Keratinocyte (primary cell): Measurements from ENCODE around the gene ANKRD44. TPM values are rescaled to one million over a fixed set of nuclear protein-coding genes. Genes with fewer than 3 reads are reported as not detected.

Source experiments
- DNase-seq: peaks from one replicate; pipeline ENCODE4 v3.0.0-alpha.2; 2011; ENCODE audit warnings: low read depth, missing footprints, low spot score
- FAIRE-seq: peaks from 2 replicates; lab custom pipeline; 2011; peaks lifted over from hg19 to GRCh38; lab: Jason Lieb, UNC
- H2AFZ ChIP-seq: 2 replicates; pipeline ENCODE4 v1.6.0; 2012; ENCODE audit warnings: low read length, control low read depth, inconsistent platforms; ENCODE audit not compliant: control insufficient read depth
- H3K27ac ChIP-seq: 2 replicates; pipeline ENCODE4 v1.5.1; 2011; ENCODE audit warnings: low read length; ENCODE audit not compliant: control insufficient read depth, insufficient read depth
- H3K27me3 ChIP-seq: 3 replicates; pipeline ENCODE4 v1.6.0; 2011; ENCODE audit warnings: low read length; ENCODE audit not compliant: control insufficient read depth, insufficient read depth; ENCODE audit errors: extremely low read depth
- H3K36me3 ChIP-seq, 2 experiments: 2 replicates in 1 of 2; 3 replicates in 1 of 2; pipeline ENCODE4 v1.5.1; 2011; ENCODE audit warnings: low read length in 2 of 2, mild to moderate bottlenecking in 1 of 2; ENCODE audit not compliant: control insufficient read depth in 2 of 2, insufficient read depth in 2 of 2; ENCODE audit errors: extremely low read depth in 1 of 2
- H3K4me1 ChIP-seq: 3 replicates; pipeline ENCODE4 v1.5.1; 2011; ENCODE audit warnings: low read length; ENCODE audit not compliant: control insufficient read depth, insufficient read depth; ENCODE audit errors: extremely low read depth
- H3K4me2 ChIP-seq: 3 replicates; pipeline ENCODE4 v1.6.0; 2011; ENCODE audit warnings: low read depth, low read length; ENCODE audit not compliant: control insufficient read depth, insufficient read depth; ENCODE audit errors: extremely low read depth
- H3K4me3 ChIP-seq, 3 experiments: fragments of 200-600 bp in 1 of 3; sonication (generic) in 1 of 3; 2 replicates in 2 of 3; 3 replicates in 1 of 3; pipeline ENCODE4 v1.5.1; 2011 to 2016; ENCODE audit warnings: low read length in 3 of 3, mild to moderate bottlenecking in 3 of 3, control low read depth in 2 of 3, inconsistent platforms in 1 of 3, low read depth in 1 of 3, mixed read lengths in 1 of 3, mixed run types in 1 of 3, moderate library complexity in 1 of 3; ENCODE audit not compliant: control insufficient read depth in 2 of 3, insufficient read depth in 2 of 3; ENCODE audit errors: extremely low read depth in 1 of 3
- H3K79me2 ChIP-seq: 2 replicates; pipeline ENCODE4 v1.6.0; 2012; ENCODE audit warnings: low read length; ENCODE audit not compliant: control insufficient read depth, insufficient read depth
- H3K9ac ChIP-seq: 3 replicates; pipeline ENCODE4 v1.6.0; 2011; ENCODE audit warnings: low read length; ENCODE audit not compliant: control insufficient read depth, insufficient read depth; ENCODE audit errors: extremely low read depth
- H3K9me1 ChIP-seq: 3 replicates; pipeline ENCODE4 v1.6.0; 2011; ENCODE audit warnings: low read length; ENCODE audit not compliant: control insufficient read depth, insufficient read depth; ENCODE audit errors: extremely low read depth
- H3K9me3 ChIP-seq: 2 replicates; pipeline ENCODE4 v1.5.1; 2012; ENCODE audit warnings: low read depth, low read length; ENCODE audit not compliant: control insufficient read depth
- H4K20me1 ChIP-seq: 3 replicates; pipeline ENCODE4 v1.6.0; 2011; ENCODE audit warnings: low read length; ENCODE audit not compliant: control insufficient read depth, insufficient read depth; ENCODE audit errors: extremely low read depth
- CTCF ChIP-seq, 3 experiments: IDR thresholded peaks in 1 of 3; conservative IDR thresholded peaks in 1 of 3; optimal IDR thresholded peaks in 1 of 3; 2 replicates in 2 of 3; 3 replicates in 1 of 3; pipeline versions ENCODE3 to v1.5.1; 2011; ENCODE audit warnings: low read length in 3 of 3, mild to moderate bottlenecking in 3 of 3, moderate library complexity in 2 of 3, control low read depth in 1 of 3, inconsistent platforms in 1 of 3; ENCODE audit not compliant: insufficient read depth in 2 of 3; ENCODE audit errors: extremely low read depth in 1 of 3
- EZH2 ChIP-seq: IDR thresholded peaks from one replicate; pipeline ENCODE4 v1.6.1; 2012; ENCODE audit warnings: inconsistent platforms, mild to moderate bottlenecking, low read length, moderate library complexity
- dilution Hi-C: fragments of 300-500 bp; cut with MboI; formaldehyde crosslinking; loops from one replicate; pipeline ENCODE4 v1.7.0; 2020; ENCODE audit warnings: low sequenced_read_pairs; ENCODE audit not compliant: extremely low pct_ligation_motif_present
- polyA plus RNA-seq, 5 experiments: library from polyadenylated mRNA; depleted of rRNA in 3 of 5; stranded (reverse) in 3 of 5; stranded (forward) in 1 of 5; unstranded in 1 of 5; fragments of >200 nt; gene quantifications; 1 replicate in 1 of 5; 2 replicates in 3 of 5; 3 replicates in 1 of 5; pipeline versions ENCODE4 v1.2.1 to v1.2.3, GENCODE V29; 2011 to 2012; ENCODE audit warnings: missing spikeins in 2 of 5, low read depth in 1 of 5, low replicate concordance in 1 of 5

ANKRD44 gene
- polyA plus RNA-seq, 1 donor (not counting 4 experiments of a cell fraction or from before 2014, with no cell fraction given), result 0.35 TPM

- Histone ChIP-seq H3K27ac (no peak overlapping the region), H3K27me3 (no peaks in the 10 kb centered on the region), H4K20me1 (no peaks in the 10 kb centered on the region), H2AFZ (no peak overlapping the region), H3K4me3 (no peak overlapping the region), H3K9me1 (no peaks in the 10 kb centered on the region), H3K9ac (no peak overlapping the region), H3K4me1 (no peaks in the 10 kb centered on the region), H3K79me2 (no peaks in the 10 kb centered on the region), H3K9me3 (no peaks in the 10 kb centered on the region), H3K36me3 (no peaks in the 10 kb centered on the region), H3K4me2 (no peak overlapping the region)
- no peak for FAIRE-seq
- dilution Hi-C loops, result loop anchor here (25.0 kb wide), 1 partner anchor 181 kb away; no protein-coding TSS in a partner anchor
- no peak for TF ChIP-seq CTCF (optimal IDR thresholded peaks at IDR 0.05 in 1 of 3, IDR thresholded peaks at IDR 0.05 in 1 of 3, conservative IDR thresholded peaks at IDR 0.05 in 1 of 3; ENCODE audit: extremely low read depth in 1 of 3, insufficient read depth in 2 of 3, low read length in 3 of 3)
- no peak for TF ChIP-seq EZH2
- DNase-seq, result no peak
These were observed 129.1 kb downstream of the ANKRD44 start for GRCh38 chr2:197181491-197181890.

GRCh38 chr2:197179744-197180498 is 130.7 kb downstream of the ANKRD44 start:
- Histone ChIP-seq H3K4me1 (no peaks in the 10 kb centered on the region), H3K27ac (no peak overlapping the region), H3K79me2 (no peaks in the 10 kb centered on the region), H3K4me3 (no peak overlapping the region), H4K20me1 (no peaks in the 10 kb centered on the region), H3K27me3 (no peaks in the 10 kb centered on the region), H3K9ac (no peak overlapping the region), H3K9me3 (no peaks in the 10 kb centered on the region), H2AFZ (no peak overlapping the region), H3K36me3 (no peaks in the 10 kb centered on the region), H3K4me2 (no peak overlapping the region), H3K9me1 (no peaks in the 10 kb centered on the region)
- DNase-seq (no peak), FAIRE-seq (no peak)
- dilution Hi-C loops, result loop anchor here (25.0 kb wide), 1 partner anchor 182 kb away; no protein-coding TSS in a partner anchor
- no peak for TF ChIP-seq CTCF (optimal IDR thresholded peaks at IDR 0.05 in 1 of 3, IDR thresholded peaks at IDR 0.05 in 1 of 3, conservative IDR thresholded peaks at IDR 0.05 in 1 of 3; ENCODE audit: extremely low read depth in 1 of 3, insufficient read depth in 2 of 3, low read length in 3 of 3)
- no peak for TF ChIP-seq EZH2
